HG03520 (cell line): ENCODE results near the gene URM1.

ENCODE experiments used
- ATAC-seq: cut with Tn5 transposase; IDR thresholded peaks from one replicate; pipeline ENCODE4 v1.9.1; 2021; ENCODE audit warnings: mild to moderate bottlenecking, moderate library complexity; ENCODE audit not compliant: unreplicated experiment

Gene URM1

GRCh38 chr9:128384801-128385495 lies 13.8 kb downstream of the URM1 start:
- no peak for ATAC-seq

- ATAC-seq = no peak
These were observed 14.6 kb downstream of the URM1 start for GRCh38 chr9:128385496-128386460.

GRCh38 chr9:128388150-128388549 lies 17.0 kb downstream of the URM1 start:
- no peak for ATAC-seq

- no peak for ATAC-seq
These were observed 18.4 kb downstream of the URM1 start for GRCh38 chr9:128389395-128390149.

GRCh38 chr9:128390150-128390812 lies 19.1 kb downstream of the URM1 start:
- ATAC-seq = no peak

- ATAC-seq = no peak
These were observed 19.9 kb downstream of the URM1 start for GRCh38 chr9:128390813-128391711.

- no peak for ATAC-seq
These were observed 20.8 kb downstream of the URM1 start for GRCh38 chr9:128391956-128392301.

GRCh38 chr9:128392302-128393144 lies 21.3 kb downstream of the URM1 start:
- no peak for ATAC-seq

GRCh38 chr9:128393145-128393775 lies 22.1 kb downstream of the URM1 start:
- no peak for ATAC-seq

GRCh38 chr9:128393970-128394369 lies 22.8 kb downstream of the URM1 start:
- ATAC-seq = no peak

GRCh38 chr9:128394379-128395168 lies 23.4 kb downstream of the URM1 start:
- ATAC-seq = no peak

GRCh38 chr9:128396970-128397613 lies 25.9 kb downstream of the URM1 start:
- no peak for ATAC-seq

- no peak for ATAC-seq
These were observed 26.7 kb downstream of the URM1 start for GRCh38 chr9:128397831-128398230.

GRCh38 chr9:128399861-128400260 lies 28.7 kb downstream of the URM1 start:
- no peak for ATAC-seq

- no peak for ATAC-seq
These were observed 33.4 kb downstream of the URM1 start for GRCh38 chr9:128404560-128404959.

- ATAC-seq = no peak
These were observed 34.1 kb downstream of the URM1 start for GRCh38 chr9:128405077-128405779.

GRCh38 chr9:128405780-128406171 lies 34.6 kb downstream of the URM1 start:
- no peak for ATAC-seq
